GM19467 (cell line): ENCODE measurements around the gene KLF15.

Source experiments
- ATAC-seq: cut with Tn5 transposase; IDR thresholded peaks from one replicate; pipeline ENCODE4 v1.9.1; 2021; ENCODE audit warnings: mild to moderate bottlenecking, moderate library complexity; ENCODE audit not compliant: unreplicated experiment

Gene KLF15

DNA sequence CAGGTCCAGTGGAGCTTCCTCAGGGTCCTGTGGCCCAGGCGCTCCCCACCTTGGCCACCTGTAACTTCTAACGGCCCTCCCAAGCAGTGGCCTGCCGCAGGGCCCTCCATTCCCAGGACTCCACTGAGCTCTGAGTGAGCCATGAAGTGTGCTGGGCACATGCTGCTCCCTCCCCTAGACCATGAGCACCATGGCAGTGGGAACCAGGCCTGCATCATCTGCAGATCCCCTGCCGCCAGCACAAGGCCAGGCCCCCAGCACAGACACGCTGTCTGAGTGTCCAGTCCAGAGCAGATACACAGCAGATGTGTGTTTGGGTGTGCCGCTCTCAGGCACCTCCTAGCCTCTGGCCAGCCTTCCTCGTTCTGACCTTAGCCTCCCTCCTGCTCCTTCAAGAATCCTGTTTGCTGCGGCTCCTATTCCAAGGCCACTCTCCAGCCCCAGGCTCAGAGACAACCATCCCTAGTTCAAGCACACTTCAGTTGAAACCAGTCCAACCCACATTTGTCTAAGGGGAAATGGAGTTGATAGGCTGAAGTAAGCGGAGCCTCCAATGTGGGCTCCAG is 7.0 kb upstream of the KLF15 start:
- ATAC-seq = no peak

DNA sequence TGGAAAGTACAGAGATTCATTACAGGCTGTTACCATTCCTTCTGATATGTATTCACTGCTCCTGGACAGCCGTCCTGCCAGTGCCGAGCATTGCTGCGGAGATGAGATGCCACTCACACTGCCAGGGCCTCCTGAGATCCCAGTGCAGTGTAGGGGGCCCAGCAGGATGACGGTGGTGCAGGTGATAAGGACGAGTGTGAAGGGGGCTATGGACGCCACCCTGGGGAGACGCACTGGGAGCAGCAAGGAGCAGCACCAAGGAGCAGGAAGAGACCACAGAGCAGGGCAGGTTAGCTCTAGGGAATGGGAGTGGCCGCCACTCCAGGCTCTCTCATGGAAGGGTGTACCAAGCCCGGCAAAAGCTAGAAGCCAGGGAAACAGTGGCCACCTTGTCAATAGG is 4.0 kb upstream of the KLF15 start:
- no peak for ATAC-seq

DNA sequence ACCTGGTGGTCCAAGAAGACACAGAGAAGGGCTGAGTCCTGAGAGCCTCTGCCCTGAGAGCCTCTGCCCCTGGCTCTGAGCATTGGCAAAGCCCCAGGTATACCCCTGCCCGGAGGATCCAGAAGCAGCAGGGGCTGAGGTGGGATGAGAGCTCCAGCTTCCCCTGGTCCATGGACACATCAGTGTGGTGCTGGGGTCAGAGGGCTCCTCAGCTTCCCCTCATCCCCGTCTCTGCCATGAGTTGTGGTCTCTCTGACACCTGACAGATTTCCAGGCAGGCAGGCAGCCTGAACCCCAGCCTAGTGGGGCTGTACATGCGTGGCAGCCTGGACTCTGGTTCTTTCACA is 3.5 kb upstream of the KLF15 start:
- ATAC-seq = no peak

DNA sequence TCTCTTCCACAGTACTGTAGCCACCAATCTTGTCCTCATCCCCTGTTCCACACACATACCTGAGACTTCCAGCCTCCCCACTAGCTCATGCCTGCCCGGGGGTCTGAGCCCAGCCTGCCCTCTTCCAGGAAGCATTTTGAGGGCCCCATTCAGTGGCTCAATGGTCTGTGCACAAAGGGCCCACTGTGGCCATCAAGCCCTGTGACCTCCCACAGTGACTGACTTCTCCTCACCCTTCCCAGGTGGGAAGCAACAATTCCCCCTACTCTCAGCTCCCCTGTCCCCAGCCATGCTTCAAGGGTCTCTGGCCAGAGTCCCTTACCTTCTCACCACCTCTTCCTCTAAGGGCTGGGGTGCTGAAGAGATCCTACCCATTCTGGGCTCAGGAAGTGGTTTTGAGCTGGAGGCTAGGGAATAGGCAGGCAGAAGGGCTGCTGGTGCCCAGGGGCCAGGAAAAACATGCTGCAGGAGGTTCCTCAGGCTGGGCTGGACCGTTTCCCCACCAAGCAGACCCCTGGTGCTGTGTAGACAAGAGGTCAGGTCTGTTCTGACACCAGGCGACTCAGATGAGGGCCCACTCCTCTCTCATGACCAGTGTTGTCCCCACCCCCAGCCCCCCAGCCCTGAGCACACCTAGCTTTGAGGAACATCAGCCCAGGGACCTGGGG is 3.0 kb upstream of the KLF15 start:
- ATAC-seq = no peak

DNA sequence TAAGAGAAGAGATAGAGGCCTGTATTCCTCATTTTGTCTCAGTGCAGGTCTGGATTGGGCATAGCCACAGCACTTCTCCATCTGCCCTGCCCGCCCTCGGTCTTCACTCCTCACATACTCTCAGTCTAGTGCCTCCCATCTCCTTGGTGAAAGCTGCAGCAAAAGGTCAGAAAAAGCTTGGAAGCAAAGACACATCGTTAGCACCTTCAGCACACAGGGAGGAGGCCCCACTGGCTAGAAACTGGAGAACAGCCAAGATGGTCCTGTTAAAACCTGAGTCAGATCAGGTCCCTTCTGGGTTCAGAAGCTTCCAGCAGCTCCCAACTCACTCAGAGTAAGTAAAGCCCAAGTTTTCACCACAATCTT is 1.6 kb upstream of the KLF15 start:
- no peak for ATAC-seq

DNA sequence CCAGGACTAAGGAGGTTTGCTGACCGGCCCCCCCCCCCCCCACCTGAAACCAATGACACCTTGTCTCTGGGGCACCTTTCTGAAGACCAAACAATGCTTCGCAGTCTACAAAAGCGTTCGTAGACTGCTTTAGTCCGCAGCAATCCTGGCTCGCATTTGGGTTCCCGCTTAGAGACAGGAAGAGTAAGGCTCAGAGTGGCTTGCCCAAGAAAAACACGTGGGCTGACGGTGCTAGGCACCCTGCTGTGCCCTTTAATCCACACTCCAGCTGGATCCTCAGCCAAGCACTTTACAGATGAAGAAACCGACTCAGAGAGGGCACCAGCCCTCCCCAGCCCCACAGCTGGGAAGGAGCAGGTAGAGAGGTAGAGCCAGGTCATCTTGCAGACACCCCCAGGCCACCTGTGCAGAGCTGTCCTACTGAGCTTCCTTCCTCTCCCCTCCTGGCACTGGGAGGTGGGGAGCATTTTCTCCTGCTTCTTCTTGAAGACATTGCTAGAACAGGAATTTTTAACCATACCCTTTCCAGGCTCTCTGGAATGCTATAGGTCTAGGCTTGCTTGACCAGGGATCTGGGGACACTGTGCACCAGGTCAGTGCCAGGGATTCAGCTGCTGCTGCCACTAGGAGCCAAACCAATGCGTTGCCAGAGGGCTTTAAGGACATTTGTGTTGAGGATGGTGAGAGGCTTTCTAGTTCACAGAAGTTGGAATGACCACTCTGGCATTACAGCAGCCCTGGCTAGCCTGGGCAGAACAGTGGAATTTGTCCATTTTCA is 1.0 kb upstream of the KLF15 start:
- no peak for ATAC-seq

DNA sequence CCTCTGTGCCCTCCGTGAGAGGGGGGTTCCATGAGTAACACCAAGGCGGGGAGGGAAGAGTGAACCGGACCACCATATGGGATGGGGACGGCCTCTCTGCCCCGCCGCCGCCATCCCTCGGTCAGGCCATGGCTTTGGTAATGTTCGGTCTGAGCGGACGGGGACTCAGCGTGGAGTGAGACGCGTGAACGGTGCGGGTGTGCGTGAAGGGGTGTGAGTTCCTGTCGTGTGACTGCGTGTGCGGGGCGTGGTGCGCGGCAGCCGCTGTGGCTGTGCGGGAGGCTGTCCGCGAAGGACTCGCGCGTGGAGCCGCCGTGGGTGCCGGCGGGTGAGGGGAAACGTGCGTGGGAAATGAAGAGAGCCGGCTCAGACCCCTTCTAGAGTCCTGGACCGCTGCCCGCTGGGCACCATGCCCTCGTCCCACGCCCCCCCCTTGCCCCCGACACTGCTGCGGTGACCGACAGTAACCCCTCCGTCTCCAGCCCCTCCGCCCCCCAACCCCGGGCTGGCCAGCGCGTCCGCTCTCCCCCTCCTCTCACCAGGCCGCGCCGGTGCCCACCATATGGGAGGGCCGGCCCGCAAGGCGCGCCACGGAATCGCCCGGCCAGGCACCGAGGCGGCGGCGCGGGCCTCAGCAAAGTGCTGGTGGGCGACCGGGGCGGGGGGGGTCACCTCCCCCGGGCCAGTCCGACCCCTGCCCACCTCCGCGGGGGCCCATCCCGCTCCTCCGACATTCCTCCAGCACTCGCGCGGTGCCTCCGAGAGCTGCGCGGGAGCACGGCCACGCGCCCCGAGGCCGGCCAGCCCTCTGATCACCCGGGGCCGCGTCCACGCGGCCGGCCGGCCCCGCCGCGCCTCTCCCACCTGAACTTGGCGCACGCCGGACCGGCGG is 589 bp downstream of the KLF15 start:
- no peak for ATAC-seq

DNA sequence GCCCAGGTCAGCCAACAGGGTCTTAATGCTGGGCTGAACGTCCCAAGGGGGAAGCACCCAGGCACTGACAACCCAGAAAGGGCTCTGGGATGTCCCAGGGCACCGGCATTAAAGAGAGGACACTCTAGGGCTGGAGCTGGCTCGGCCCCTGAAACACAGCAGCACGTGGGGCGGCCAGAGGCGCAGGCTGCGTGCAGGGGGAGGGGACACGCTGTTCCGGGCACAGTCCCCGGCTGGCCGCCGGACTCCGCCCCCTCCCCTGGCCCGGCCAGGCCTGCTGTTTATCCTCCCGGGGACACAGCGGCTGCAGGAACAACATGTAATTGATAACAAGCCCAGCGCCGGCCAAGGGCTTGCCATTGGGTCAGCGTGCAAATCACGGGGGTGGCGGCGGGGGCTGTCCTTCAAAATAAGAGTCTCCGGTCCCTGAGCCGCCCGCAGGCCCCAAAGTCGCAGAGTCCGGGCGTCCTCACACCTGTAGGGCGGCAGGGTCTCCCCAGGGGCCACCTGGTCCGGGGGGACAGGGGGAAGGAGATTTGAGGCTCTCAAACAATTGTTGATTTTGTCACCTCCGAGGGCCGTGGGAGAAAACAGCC is 1.3 kb downstream of the KLF15 start:
- ATAC-seq = no peak

DNA sequence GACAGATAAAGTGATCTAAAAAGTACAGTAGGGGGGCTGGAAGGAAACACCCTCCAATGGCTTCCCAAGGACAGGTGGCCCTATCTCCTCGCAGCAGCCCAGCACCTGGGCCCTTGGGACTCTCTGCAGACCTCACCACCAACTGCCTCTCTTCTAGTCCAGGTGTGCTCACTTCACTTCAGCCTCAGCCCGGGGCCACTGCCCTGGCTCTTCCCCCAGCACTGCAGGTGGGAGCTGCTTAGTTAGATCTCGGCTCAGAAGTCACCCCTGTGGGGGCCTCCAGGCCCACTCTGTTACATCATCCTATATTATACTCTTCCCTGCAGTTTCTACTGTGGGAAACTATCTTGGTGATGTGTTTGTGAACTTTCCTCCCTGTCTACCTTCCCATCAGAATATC is 2.0 kb downstream of the KLF15 start:
- ATAC-seq = no peak

DNA sequence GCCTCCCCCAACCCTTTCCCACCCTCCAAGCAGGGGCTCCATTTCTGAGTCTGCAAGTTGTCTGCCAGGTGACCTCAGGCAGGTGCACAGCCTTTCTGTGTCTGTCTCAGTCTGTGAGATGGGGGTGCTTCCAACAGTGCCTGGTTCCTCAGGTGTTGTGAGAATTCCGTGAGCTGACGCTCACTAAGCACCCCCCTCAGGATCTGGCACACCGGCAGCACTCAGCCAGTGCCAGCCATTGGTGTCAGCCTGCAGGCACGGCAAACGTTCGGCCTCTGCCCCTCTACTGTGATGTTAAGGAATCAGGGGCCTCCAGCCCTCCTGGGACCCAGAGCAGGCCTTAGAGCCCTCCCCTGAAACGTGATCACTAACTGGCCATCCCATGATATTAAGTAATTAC is 2.4 kb downstream of the KLF15 start:
- ATAC-seq = no peak

DNA sequence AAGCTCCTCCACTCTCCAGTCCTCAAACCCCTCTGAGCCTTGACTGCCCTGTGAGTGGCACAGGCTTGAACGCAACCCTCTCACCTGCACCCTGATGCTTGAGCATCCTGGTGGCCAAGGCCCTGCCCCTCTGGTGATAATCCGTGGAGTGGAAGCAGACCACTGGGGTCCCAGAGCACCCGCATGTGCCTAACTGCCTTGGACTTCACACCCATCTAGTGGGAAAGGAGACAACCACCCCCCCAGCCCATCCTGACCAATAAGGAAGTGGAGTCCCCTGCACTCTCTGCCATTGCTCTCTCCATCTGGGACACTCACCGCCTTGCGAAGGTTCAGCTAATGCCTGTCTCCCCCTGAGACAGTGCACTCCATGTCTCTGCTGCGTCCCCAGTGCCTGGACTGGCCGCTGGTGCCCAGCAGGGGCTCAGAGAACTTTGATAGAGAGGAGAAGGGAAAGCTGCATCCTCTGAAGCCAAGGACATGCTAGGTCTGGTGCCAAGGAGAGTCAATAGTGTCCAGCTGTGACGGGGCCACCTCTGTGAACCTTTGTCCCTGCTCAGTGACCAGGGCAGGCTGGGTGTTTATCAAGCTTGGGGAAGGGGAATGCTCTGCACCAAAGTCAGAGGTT is 3.4 kb downstream of the KLF15 start:
- no peak for ATAC-seq

DNA sequence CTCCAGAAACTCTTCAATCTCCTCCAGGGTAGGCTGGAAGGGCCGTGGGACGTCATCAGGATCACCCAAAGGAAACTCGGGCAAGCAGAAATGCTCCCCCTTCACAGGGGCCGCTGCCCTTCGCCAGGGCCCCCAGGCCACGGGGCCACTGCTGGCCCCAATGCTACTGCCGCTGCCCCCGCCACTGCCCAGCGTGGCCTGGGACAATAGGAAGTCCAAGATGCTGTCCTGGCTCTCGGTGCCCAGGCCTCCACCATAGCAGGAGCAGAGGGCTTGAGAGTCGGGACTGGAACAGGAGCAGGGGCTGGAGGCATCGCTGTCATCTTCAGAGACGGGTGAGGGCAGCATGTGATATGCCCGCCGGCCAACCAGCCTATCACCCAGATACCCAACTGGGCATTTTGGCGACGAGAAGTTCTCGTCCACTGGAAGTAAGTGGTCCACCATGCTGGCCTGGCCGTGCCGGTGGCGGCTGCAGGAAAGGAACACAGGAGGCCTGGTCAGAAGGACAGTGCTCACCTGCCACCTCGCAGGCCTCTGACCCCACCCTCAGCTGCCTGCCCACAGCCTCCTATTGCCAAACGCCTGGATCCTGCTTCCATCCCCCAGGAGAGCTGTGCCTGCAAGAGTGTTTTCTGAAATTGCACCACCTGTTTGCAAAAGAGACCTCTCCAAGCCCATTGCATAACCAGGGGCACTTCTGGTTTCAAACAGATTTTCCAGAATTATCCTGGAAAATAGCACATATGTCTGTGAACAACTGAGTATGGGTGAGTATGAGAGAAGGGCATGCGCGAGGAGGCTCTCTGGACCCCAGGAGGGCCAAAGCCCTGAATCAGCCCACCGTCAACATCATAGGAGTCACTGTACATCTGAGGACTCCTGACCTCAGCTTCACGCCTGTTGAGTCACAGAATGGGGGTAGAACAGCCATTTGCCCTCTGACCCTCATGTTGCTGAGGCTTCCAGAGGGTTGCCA is 4.4 kb downstream of the KLF15 start:
- ATAC-seq = no peak

DNA sequence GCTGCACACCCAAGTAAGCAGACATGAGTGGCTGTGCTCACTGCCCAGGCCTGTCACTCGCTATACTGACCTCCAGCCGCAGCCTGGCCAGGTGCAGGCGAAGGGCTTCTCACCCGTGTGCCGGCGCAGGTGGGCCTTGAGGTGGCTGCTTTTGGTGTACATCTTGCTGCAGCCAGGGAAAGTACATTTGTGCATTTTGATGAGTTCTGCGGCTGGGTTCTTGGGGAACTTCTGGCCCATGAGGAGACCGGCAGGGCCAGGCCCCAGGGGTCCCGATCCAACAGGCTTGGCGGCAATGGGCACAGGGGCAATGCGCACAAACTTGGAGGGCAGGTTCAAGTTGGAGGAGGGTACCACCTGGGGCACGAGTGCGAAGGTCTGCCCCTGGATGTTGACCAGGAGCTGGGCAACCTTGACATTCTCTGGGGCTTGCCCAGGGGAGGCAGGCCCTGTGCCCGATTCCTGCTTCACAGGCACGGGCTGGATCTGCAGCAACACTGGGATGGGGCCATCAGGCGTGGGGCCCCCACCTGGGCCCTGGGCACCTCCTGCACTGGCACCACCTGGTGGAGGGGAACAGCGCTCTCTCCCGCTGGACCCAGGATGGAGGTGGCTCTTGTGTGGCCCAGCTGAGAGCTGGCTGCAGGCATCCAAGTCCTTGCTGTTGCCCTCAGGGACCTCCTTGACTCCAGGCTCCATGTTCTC is 5.3 kb downstream of the KLF15 start:
- ATAC-seq = no peak

DNA sequence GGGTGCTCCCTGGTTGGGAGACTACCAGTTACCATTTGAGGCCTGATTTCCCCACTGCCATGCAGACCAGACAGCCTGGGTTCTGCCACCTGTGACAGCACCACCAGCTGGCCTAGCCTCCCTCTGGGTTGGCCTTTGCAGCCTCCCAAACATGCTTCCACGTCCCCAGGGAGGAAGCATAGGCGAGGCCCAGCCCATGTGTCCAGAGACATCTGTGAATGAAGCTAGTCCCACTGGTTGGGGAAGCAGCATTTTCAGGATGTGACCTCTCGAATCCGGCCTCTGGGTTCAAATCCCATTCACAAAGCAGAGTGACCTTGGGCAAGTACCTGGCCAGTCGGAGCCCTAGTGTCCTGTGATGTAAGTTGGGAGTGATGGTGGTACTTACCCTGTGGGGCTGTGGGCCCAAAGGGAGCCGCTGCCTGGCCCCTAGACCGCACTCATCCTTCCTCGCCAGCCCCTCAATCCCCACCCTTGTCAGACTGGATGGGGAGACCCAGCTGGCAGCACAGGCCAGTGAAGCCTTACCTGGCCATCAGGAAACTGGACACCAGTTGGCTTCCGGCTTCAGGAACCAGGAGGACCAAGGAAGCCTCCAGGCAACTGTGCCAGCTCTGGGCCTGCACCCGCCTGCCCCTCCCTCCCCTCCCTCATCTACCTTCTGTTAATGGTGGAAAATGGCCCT is 6.0 kb downstream of the KLF15 start:
- no peak for ATAC-seq

DNA sequence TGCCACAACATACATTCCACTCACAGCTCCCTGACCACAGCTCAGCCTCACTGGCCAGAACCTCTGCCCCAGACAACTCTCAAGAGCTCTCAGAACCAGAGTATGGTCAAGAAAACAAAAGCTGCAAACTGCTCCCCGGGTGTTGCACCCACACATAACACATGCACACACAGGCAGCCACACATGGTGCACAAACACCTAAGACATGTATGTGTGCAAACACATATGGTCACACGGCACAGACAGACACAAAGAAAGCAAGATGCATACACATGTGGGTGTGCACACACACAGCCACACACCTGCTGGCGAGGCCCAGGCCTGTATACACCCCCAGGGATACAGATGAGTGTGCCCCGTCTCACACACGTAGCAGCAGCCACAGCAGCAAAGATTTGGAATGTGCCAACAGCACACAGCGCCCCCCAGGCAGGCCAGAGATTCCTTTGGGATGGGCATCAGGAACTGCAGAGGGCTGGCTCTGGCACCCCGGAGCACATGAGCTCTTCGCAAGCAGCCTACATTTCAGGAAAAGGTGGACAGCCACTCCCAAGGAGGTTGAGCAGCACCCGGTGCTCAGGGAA is 6.6 kb downstream of the KLF15 start:
- ATAC-seq = no peak

DNA sequence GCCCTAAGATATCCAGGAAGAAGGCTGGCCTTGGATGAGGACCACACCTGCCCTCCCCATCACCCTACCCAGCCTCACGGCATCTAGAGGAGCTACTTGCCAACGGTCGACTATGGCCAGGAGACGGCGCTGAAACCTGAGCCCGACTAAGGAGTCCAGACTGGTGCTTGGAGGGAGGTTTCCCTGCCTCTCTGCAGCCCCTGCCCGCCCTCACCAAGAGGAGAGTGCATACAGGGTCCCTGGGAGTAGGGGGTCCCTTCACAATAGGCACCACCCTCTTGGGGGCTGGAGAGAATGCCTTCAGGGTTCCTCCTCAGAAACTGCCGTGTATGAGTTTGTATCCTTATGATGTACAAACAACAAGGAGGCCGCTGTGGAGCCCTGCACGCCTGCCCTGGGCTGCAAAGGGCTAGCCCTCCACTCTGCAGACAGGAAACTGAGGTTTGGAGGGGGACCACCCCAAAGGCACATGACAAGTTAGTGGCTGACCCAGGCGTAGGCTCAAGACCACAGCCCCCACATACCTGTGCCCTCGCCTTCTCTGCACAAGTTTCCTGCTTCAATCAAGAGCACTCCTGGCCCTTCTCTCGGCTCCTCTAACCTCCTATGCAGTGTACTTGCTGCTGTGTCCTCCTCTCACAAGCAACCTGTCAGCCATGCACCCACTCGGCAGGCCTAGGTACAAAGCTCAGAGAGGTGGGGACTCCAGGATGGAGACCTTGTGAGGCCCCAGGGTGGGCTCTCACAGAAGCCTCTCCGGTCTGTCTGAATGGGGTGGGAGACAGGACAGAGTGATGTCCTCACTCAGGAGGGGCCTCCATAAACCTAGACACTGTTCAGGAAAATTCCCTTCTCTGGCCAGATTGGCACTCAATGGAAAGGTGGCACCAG is 7.4 kb downstream of the KLF15 start:
- ATAC-seq = no peak

DNA sequence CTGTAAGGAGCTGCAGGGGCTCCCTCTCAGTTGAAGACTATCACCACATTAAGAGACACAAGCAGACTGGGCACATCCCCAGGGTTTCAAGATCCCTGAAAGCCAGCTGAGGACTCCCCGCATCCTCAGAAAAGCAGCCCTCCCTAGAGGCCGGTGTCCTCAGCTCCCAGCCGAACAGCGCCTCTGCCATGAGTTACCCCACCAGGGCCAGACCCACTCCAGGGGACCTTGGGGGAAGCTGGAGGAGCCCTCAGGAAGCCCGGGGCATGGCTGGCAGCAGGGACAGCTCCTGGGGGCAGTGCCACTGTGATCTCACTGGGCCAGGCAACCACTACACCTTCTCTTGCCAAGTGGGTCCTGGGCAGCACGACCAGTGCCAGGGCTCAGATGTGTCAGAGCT is 8.1 kb downstream of the KLF15 start:
- no peak for ATAC-seq
